SK-N-SH treated with all-trans-retinoic acid at 6 μM for 48 hours (cell line): ENCODE measurements around the gene CACNA2D3.

ENCODE experiments used
- ATAC-seq: fragments of 200-7000 bp; cut with Tn5 transposase; 3 replicates; pipeline ENCODE4 v1.9.1; 2020; ENCODE audit warnings: mild to moderate bottlenecking, moderate library complexity
- BACH2 ChIP-seq: fragments of 250-450 bp; sonication (Bioruptor Pico); IDR thresholded peaks from 2 replicates; pipeline ENCODE4 v1.9.0; 2021; ENCODE audit warnings: mild to moderate bottlenecking, borderline replicate concordance
- CREB5 ChIP-seq: fragments of 250-450 bp; sonication (Bioruptor Pico); IDR thresholded peaks from 2 replicates; pipeline ENCODE4 v1.5.1; 2020; ENCODE audit warnings: low read depth, mild to moderate bottlenecking, moderate library complexity
- CSDC2 ChIP-seq: fragments of 250-450 bp; sonication (Bioruptor Pico); IDR thresholded peaks from 2 replicates; pipeline ENCODE4 v1.5.0; 2020; ENCODE audit warnings: mild to moderate bottlenecking, moderate library complexity
- GLIS3 ChIP-seq: fragments of 250-450 bp; sonication (Bioruptor Pico); IDR thresholded peaks from 2 replicates; pipeline ENCODE4 v1.5.0; 2020; ENCODE audit warnings: mild to moderate bottlenecking, moderate library complexity
- ISL1 ChIP-seq: fragments of 250-450 bp; sonication (Bioruptor Pico); IDR thresholded peaks from 2 replicates; pipeline ENCODE4 v2.1.2; 2022; ENCODE audit warnings: mild to moderate bottlenecking, moderate library complexity
- OSR1 ChIP-seq: fragments of 250-450 bp; sonication (Bioruptor Pico); IDR thresholded peaks from 2 replicates; pipeline ENCODE4 v1.8.0; 2022; ENCODE audit warnings: moderate library complexity, mild to moderate bottlenecking, inconsistent platforms
- PATZ1 ChIP-seq: fragments of 250-450 bp; sonication (Bioruptor Pico); IDR thresholded peaks from 2 replicates; pipeline ENCODE4 v1.8.0; 2020; ENCODE audit warnings: mild to moderate bottlenecking, moderate library complexity, borderline replicate concordance
- PPARA ChIP-seq: fragments of 250-450 bp; sonication (Bioruptor Pico); IDR thresholded peaks from 2 replicates; pipeline ENCODE4 v1.5.0; 2020; ENCODE audit warnings: mild to moderate bottlenecking, borderline replicate concordance
- RARB ChIP-seq: fragments of 250-450 bp; sonication (Bioruptor Pico); IDR thresholded peaks from 2 replicates; pipeline ENCODE4 v1.8.0; 2021; ENCODE audit warnings: mild to moderate bottlenecking, moderate library complexity
- SNAI2 ChIP-seq: fragments of 250-450 bp; sonication (Bioruptor Pico); IDR thresholded peaks from 2 replicates; pipeline ENCODE4 v1.5.0; 2020; ENCODE audit warnings: mild to moderate bottlenecking, moderate library complexity
- TCF4 ChIP-seq: fragments of 250-450 bp; sonication (Bioruptor Pico); IDR thresholded peaks from 2 replicates; pipeline ENCODE4 v1.8.0; 2021; ENCODE audit warnings: mild to moderate bottlenecking, moderate library complexity, borderline replicate concordance
- TOX ChIP-seq: fragments of 250-450 bp; sonication (Bioruptor Pico); IDR thresholded peaks from 2 replicates; pipeline ENCODE4 v1.8.0; 2021; ENCODE audit warnings: mild to moderate bottlenecking, moderate library complexity, borderline replicate concordance
- ZC3H10 ChIP-seq: fragments of 250-450 bp; sonication (Bioruptor Pico); IDR thresholded peaks from 2 replicates; pipeline ENCODE4 v1.5.1; 2021; ENCODE audit warnings: mild to moderate bottlenecking, moderate library complexity
- ZFP3 ChIP-seq: fragments of 250-450 bp; sonication (Bioruptor Pico); IDR thresholded peaks from 2 replicates; pipeline ENCODE4 v1.5.0; 2020; ENCODE audit warnings: mild to moderate bottlenecking, moderate library complexity
- ZFP30 ChIP-seq: fragments of 450-650 bp; formaldehyde crosslinking; IDR thresholded peaks from 2 replicates; pipeline ENCODE4 v1.5.0; 2022; ENCODE audit warnings: mild to moderate bottlenecking, moderate library complexity
- ZNF565 ChIP-seq: fragments of 450-650 bp; formaldehyde crosslinking; conservative IDR thresholded peaks from 2 replicates; pipeline ENCODE4 v1.5.0; 2020; ENCODE audit warnings: low read depth, mild to moderate bottlenecking, moderate library complexity
- ZNF70 ChIP-seq: fragments of 450-650 bp; formaldehyde crosslinking; IDR thresholded peaks from 2 replicates; pipeline ENCODE4 v1.5.0; 2020; ENCODE audit warnings: mild to moderate bottlenecking, moderate library complexity
- ZNF8 ChIP-seq: fragments of 450-650 bp; formaldehyde crosslinking; IDR thresholded peaks from 2 replicates; pipeline ENCODE4 v1.5.0; 2020; ENCODE audit warnings: mild to moderate bottlenecking, moderate library complexity
- TF ChIP-seq, protein P1 (sequence below): fragments of 250-450 bp; sonication (Bioruptor Pico); IDR thresholded peaks from 2 replicates; pipeline ENCODE4 v1.5.1; 2021; ENCODE audit warnings: mild to moderate bottlenecking, moderate library complexity
- TF ChIP-seq, protein P2 (sequence below): fragments of 250-450 bp; sonication (Bioruptor Pico); IDR thresholded peaks from 2 replicates; pipeline ENCODE4 v1.5.0; 2020; ENCODE audit warnings: mild to moderate bottlenecking, moderate library complexity

The CACNA2D3 gene

DNA sequence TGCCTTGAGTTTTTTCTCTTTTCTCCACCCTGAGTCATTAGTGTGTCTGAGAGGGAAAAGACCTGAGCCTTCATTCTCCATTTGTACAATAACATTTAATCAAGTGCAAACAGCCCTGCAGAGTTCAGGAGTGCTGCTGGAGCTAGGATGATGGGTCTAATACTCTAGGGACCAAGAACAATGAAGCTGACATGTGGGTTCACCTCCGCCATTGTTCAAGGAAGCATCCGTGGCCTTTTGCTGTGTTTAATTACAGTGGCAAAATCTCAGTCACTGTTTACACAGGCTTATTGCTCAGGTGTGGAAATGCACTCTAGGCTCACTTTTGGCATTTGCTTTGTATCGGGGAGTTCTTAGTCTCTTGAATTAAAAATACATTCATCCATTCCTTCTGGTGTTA, 545.9 kb downstream of the CACNA2D3 start:
- ATAC-seq, result no peak
- TF ChIP-seq, protein P1, sequence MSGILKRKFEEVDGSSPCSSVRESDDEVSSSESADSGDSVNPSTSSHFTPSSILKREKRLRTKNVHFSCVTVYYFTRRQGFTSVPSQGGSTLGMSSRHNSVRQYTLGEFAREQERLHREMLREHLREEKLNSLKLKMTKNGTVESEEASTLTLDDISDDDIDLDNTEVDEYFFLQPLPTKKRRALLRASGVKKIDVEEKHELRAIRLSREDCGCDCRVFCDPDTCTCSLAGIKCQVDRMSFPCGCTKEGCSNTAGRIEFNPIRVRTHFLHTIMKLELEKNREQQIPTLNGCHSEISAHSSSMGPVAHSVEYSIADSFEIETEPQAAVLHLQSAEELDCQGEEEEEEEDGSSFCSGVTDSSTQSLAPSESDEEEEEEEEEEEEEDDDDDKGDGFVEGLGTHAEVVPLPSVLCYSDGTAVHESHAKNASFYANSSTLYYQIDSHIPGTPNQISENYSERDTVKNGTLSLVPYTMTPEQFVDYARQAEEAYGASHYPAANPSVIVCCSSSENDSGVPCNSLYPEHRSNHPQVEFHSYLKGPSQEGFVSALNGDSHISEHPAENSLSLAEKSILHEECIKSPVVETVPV, result no peak
- TF ChIP-seq RARB (CRISPR knock-in tag) (no peak), PATZ1 (CRISPR knock-in tag) (no peak), TOX (CRISPR knock-in tag) (no peak), ISL1 (no peak), SNAI2 (CRISPR knock-in tag) (no peak), CSDC2 (CRISPR knock-in tag) (no peak), PPARA (CRISPR knock-in tag) (no peak), OSR1 (CRISPR knock-in tag) (no peak)

- no peak for ATAC-seq
- no peak for TF ChIP-seq RARB (CRISPR knock-in tag)
- no peak for TF ChIP-seq PATZ1 (CRISPR knock-in tag)
- TF ChIP-seq ZNF8 (CRISPR knock-in tag), result no peak
- TF ChIP-seq ZNF565 (CRISPR knock-in tag), result no peak
- no peak for TF ChIP-seq TCF4
- TF ChIP-seq ZFP30, result no peak
- no peak for TF ChIP-seq ZNF70 (CRISPR knock-in tag)
- no peak for TF ChIP-seq GLIS3
- no peak for TF ChIP-seq ZFP3 (CRISPR knock-in tag)
- TF ChIP-seq OSR1 (CRISPR knock-in tag), result no peak
- no peak for TF ChIP-seq SNAI2 (CRISPR knock-in tag)
- TF ChIP-seq BACH2 (CRISPR knock-in tag), result no peak
- no peak for TF ChIP-seq PPARA (CRISPR knock-in tag)
- no peak for TF ChIP-seq TOX (CRISPR knock-in tag)
- no peak for TF ChIP-seq CREB5 (CRISPR knock-in tag)
These were observed 548.0 kb downstream of the CACNA2D3 start for GRCh38 chr3:54670201-54671000.

- ATAC-seq, result no peak
- TF ChIP-seq, protein P1, result no peak
- TF ChIP-seq ISL1, result no peak
- no peak for TF ChIP-seq CSDC2 (CRISPR knock-in tag)
- TF ChIP-seq PPARA (CRISPR knock-in tag), result no peak
- TF ChIP-seq, protein P2, sequence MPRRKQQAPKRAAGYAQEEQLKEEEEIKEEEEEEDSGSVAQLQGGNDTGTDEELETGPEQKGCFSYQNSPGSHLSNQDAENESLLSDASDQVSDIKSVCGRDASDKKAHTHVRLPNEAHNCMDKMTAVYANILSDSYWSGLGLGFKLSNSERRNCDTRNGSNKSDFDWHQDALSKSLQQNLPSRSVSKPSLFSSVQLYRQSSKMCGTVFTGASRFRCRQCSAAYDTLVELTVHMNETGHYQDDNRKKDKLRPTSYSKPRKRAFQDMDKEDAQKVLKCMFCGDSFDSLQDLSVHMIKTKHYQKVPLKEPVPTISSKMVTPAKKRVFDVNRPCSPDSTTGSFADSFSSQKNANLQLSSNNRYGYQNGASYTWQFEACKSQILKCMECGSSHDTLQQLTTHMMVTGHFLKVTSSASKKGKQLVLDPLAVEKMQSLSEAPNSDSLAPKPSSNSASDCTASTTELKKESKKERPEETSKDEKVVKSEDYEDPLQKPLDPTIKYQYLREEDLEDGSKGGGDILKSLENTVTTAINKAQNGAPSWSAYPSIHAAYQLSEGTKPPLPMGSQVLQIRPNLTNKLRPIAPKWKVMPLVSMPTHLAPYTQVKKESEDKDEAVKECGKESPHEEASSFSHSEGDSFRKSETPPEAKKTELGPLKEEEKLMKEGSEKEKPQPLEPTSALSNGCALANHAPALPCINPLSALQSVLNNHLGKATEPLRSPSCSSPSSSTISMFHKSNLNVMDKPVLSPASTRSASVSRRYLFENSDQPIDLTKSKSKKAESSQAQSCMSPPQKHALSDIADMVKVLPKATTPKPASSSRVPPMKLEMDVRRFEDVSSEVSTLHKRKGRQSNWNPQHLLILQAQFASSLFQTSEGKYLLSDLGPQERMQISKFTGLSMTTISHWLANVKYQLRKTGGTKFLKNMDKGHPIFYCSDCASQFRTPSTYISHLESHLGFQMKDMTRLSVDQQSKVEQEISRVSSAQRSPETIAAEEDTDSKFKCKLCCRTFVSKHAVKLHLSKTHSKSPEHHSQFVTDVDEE (CRISPR knock-in tag), result no peak
- no peak for TF ChIP-seq ZC3H10
- TF ChIP-seq ZNF70 (CRISPR knock-in tag), result no peak
- TF ChIP-seq PATZ1 (CRISPR knock-in tag), result no peak
- no peak for TF ChIP-seq CREB5 (CRISPR knock-in tag)
These were observed 549.2 kb downstream of the CACNA2D3 start for GRCh38 chr3:54671511-54671910.
